Neural progenitor cell (in vitro differentiated cells): ENCODE results near the gene CSNK1G1. TPM values are rescaled to one million over a fixed set of nuclear protein-coding genes. Genes with fewer than 3 reads are reported as not detected.

ENCODE experiments used
- DNase-seq: peaks from one replicate; pipeline ENCODE4 v3.0.0-alpha.2; 2016; ENCODE audit warnings: low spot score
- H2AFZ ChIP-seq: fragments of 200-600 bp; sonication (generic); replicated peaks from 2 replicates; pipeline ENCODE4 v1.6.1; 2016; ENCODE audit warnings: antibody characterized with exemption
- H3F3A ChIP-seq: fragments of 200-600 bp; sonication (generic); 2 replicates; pipeline ENCODE4 v1.6.1; 2016; ENCODE audit warnings: antibody characterized with exemption, low read depth
- H3K27ac ChIP-seq: fragments of 200-600 bp; sonication (generic); 2 replicates; pipeline ENCODE4 v1.5.1; 2016; ENCODE audit warnings: mild to moderate bottlenecking
- H3K27me3 ChIP-seq: fragments of 200-600 bp; sonication (generic); 2 replicates; pipeline ENCODE4 v1.6.1; 2016; ENCODE audit warnings: mild to moderate bottlenecking, moderate library complexity
- H3K36me3 ChIP-seq: fragments of 200-600 bp; sonication (generic); 2 replicates; pipeline ENCODE4 v1.5.1; 2016
- H3K4me1 ChIP-seq: fragments of 200-600 bp; sonication (generic); 2 replicates; pipeline ENCODE4 v1.6.1; 2016; ENCODE audit warnings: mixed run types
- H3K4me2 ChIP-seq: fragments of 200-600 bp; sonication (generic); 2 replicates; pipeline ENCODE4 v1.6.1; 2016
- H3K4me3 ChIP-seq: fragments of 200-600 bp; sonication (generic); 2 replicates; pipeline ENCODE4 v1.5.1; 2016
- H3K79me2 ChIP-seq: fragments of 200-600 bp; sonication (generic); 2 replicates; pipeline ENCODE4 v1.6.1; 2016; ENCODE audit warnings: low read depth
- H3K9ac ChIP-seq: fragments of 200-600 bp; sonication (generic); 2 replicates; pipeline ENCODE4 v1.6.1; 2016
- H3K9me3 ChIP-seq: fragments of 200-600 bp; sonication (generic); 2 replicates; pipeline ENCODE4 v1.5.1; 2016; ENCODE audit warnings: low read depth
- H4K20me1 ChIP-seq: fragments of 200-600 bp; sonication (generic); 2 replicates; pipeline ENCODE4 v1.6.1; 2016; ENCODE audit warnings: low read depth
- H3K27ac Mint-ChIP-seq: 3 replicates; pipeline ENCODE4 v1.8.0; 2021; ENCODE audit warnings: mixed read lengths
- H3K27me3 Mint-ChIP-seq: 2 replicates; pipeline ENCODE4 v1.8.0; 2022; ENCODE audit warnings: low read depth, mild to moderate bottlenecking, inconsistent platforms, moderate library complexity, mixed read lengths; ENCODE audit not compliant: insufficient read depth
- H3K36me3 Mint-ChIP-seq: 3 replicates; pipeline ENCODE4 v1.8.0; 2021; ENCODE audit warnings: mixed read lengths
- H3K4me1 Mint-ChIP-seq: 3 replicates; pipeline ENCODE4 v1.8.0; 2021; ENCODE audit warnings: mixed read lengths
- H3K4me3 Mint-ChIP-seq: 3 replicates; pipeline ENCODE4 v1.8.0; 2021; ENCODE audit warnings: mild to moderate bottlenecking, moderate library complexity, mixed read lengths
- H3K9me3 Mint-ChIP-seq: 3 replicates; pipeline ENCODE4 v1.8.0; 2020; ENCODE audit warnings: mixed read lengths
- CTCF ChIP-seq: fragments of 200-600 bp; sonication (generic); IDR thresholded peaks from 2 replicates; pipeline ENCODE4 v1.5.1; 2017; ENCODE audit warnings: antibody characterized with exemption, mild to moderate bottlenecking
- EZH2 ChIP-seq: fragments of 200-600 bp; sonication (generic); IDR thresholded peaks from 2 replicates; pipeline ENCODE4 v1.6.1; 2017; ENCODE audit warnings: antibody characterized with exemption, mild to moderate bottlenecking, moderate library complexity
- EZH2phosphoT487 ChIP-seq: fragments of 200-600 bp; sonication (generic); IDR thresholded peaks from 2 replicates; pipeline ENCODE4 v1.6.1; 2017; ENCODE audit warnings: antibody characterized with exemption
- total RNA-seq: library from RNA; depleted of rRNA; stranded (reverse); fragments of >200 nt; gene quantifications from 2 replicates; pipeline ENCODE4 v1.2.3, GENCODE V29; 2015; ENCODE audit warnings: low replicate concordance

Gene CSNK1G1
- total RNA-seq, 1 donor from 2014 or later: 23.0 TPM

- H3K4me2 ChIP-seq: peak overlapping the region; percentile 86
- H3K4me3 Mint-ChIP-seq: peak overlapping the region; percentile 77
- DNase-seq: peak; percentile 90
- H3K4me1 ChIP-seq: peaks cover 9% of the 10 kb centered on the region
- no peaks in the 10 kb centered on the region for H3K9me3 ChIP-seq
- no peak overlapping the region for H3K27ac ChIP-seq
- H3K36me3 ChIP-seq: no peaks in the 10 kb centered on the region
- peaks cover 10% of the 10 kb centered on the region for H3K4me1 Mint-ChIP-seq
- H3K27me3 Mint-ChIP-seq: peaks cover 15% of the 10 kb centered on the region
- peak overlapping the region; percentile 58 for H3K4me3 ChIP-seq
- no peak overlapping the region for H3K27ac Mint-ChIP-seq
- H3K79me2 ChIP-seq: no peaks in the 10 kb centered on the region
- H3K36me3 Mint-ChIP-seq: peaks cover 17% of the 10 kb centered on the region
- no peak overlapping the region for H2AFZ ChIP-seq
- H3K9ac ChIP-seq: no peak overlapping the region
- peaks cover 9% of the 10 kb centered on the region for H4K20me1 ChIP-seq
- TF ChIP-seq CTCF: peak; percentile 96
- TF ChIP-seq EZH2: no peak
- no peak for TF ChIP-seq EZH2phosphoT487
- no peaks in the 10 kb centered on the region for H3K9me3 Mint-ChIP-seq
- H3F3A ChIP-seq: peaks cover 13% of the 10 kb centered on the region
- H3K27me3 ChIP-seq: peaks cover 32% of the 10 kb centered on the region
These were observed 202.2 kb downstream of the CSNK1G1 start for GRCh38 chr15:64153480-64154367.

DNA sequence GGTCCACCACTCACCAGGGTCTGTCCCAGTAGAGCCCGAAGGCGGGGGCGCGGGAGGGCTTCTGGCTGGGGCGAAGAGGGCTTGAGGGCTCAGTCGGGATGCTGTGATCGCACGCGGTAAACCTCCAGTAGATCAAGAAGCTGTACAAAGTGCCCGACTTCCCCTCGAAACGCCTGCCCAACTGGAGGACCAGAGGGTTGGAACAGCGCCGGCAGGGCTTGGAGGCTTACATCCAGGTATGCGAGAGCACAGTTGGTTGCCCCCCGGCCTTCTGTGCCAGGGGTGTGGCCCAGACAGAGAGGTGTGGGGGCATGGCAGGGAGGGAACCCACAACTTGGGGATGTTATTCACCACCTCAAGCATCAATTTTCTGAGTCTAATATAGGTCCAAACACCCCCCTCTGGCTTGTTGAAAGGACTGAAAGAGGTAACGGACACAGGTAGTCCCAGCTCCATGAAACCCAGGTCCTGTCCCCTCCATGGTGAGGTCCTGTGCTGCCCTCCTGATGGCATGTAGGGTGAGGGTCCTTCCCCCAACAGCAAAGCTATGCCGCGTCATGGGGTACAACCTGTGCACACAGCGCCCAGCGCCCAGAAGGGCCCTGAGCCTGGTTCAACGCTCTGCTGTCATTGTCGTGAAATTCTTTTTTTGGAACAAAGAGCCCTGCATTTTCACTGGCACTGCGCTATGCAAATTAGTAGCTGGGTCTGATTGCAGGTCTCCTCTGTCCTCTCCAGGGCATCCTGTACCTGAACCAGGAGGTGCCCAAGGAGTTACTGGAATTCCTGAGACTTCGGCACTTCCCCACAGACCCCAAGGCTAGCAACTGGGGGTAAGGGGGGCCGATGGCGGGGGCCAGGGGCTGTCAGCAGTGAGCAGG is 203.2 kb downstream of the CSNK1G1 start:
- TF ChIP-seq EZH2: no peak
- TF ChIP-seq EZH2phosphoT487: no peak
- no peak for TF ChIP-seq CTCF
- H2AFZ ChIP-seq: peak overlapping the region; percentile 92
- H3K4me1 Mint-ChIP-seq: peaks cover 7% of the 10 kb centered on the region
- H3K79me2 ChIP-seq: no peaks in the 10 kb centered on the region
- H3K27ac Mint-ChIP-seq: no peak overlapping the region
- H3K27me3 Mint-ChIP-seq: peaks cover 15% of the 10 kb centered on the region
- peaks cover 32% of the 10 kb centered on the region for H3K27me3 ChIP-seq
- peaks cover 13% of the 10 kb centered on the region for H3F3A ChIP-seq
- H3K9ac ChIP-seq: no peak overlapping the region
- peak overlapping the region; percentile 64 for H3K4me3 Mint-ChIP-seq
- H3K4me1 ChIP-seq: peaks cover 9% of the 10 kb centered on the region
- peaks cover 9% of the 10 kb centered on the region for H3K36me3 Mint-ChIP-seq
- peak overlapping the region; percentile 86 for H3K4me2 ChIP-seq
- H3K9me3 ChIP-seq: no peaks in the 10 kb centered on the region
- DNase-seq: no peak
- H3K9me3 Mint-ChIP-seq: no peaks in the 10 kb centered on the region
- no peak overlapping the region for H3K27ac ChIP-seq
- peaks cover 9% of the 10 kb centered on the region for H4K20me1 ChIP-seq
- H3K4me3 ChIP-seq: peak overlapping the region; percentile 58
- H3K36me3 ChIP-seq: no peaks in the 10 kb centered on the region

GRCh38 chr15:64151727-64152506 is 204.1 kb downstream of the CSNK1G1 start, which contains the start of gene SNX22:
SNX22 (plus strand) TSS chr15:64151731; CDS start chr15:64151776, 45 bp downstream.
- Mint-ChIP-seq H3K27ac (no peak within 1 kb of the TSS), H3K9me3 (no peaks in the 10 kb centered on the region), H3K4me1 (peaks cover 7% of the 10 kb centered on the region), H3K36me3 (peaks cover 9% of the 10 kb centered on the region), H3K27me3 (peaks cover 15% of the 10 kb centered on the region), H3K4me3 (peak within 1 kb of the TSS; percentile 84)
- DNase-seq: peak; percentile 56
- peak; percentile 87 for TF ChIP-seq EZH2
- no peak for TF ChIP-seq CTCF
- TF ChIP-seq EZH2phosphoT487: peak; percentile 50
- H3K27me3 ChIP-seq: peaks cover 32% of the 10 kb centered on the region
- H3K4me2 ChIP-seq: peak within 1 kb of the TSS; percentile 86
- H3K9me3 ChIP-seq: no peaks in the 10 kb centered on the region
- peak within 1 kb of the TSS; percentile 58 for H3K4me3 ChIP-seq
- no peaks in the 10 kb centered on the region for H3K79me2 ChIP-seq
- peaks cover 14% of the 10 kb centered on the region for H3K4me1 ChIP-seq
- H3F3A ChIP-seq: peaks cover 18% of the 10 kb centered on the region
- no peak within 1 kb of the TSS for H3K9ac ChIP-seq
- peaks cover 9% of the 10 kb centered on the region for H4K20me1 ChIP-seq
- H2AFZ ChIP-seq: peak within 1 kb of the TSS; percentile 92
- no peaks in the 10 kb centered on the region for H3K36me3 ChIP-seq
- H3K27ac ChIP-seq: no peak within 1 kb of the TSS
